GM12878 (cell line): Measurements from ENCODE around the gene RASA1. TPM values are rescaled to one million over a fixed set of nuclear protein-coding genes. Genes with fewer than 3 reads are reported as not detected.

Experiments used
- ATAC-seq: fragments of 200-7000 bp; cut with Tn5 transposase; 3 replicates; pipeline ENCODE4 v1.9.1; 2020; ENCODE audit warnings: mild to moderate bottlenecking, moderate library complexity
- BruUV-seq: library from RNA; stranded (reverse); fragments of 400-500 nt; replicated peaks from 2 replicates; lab custom pipeline; 2021; lab: Mats Ljungman, UMichigan
- CTCF ChIA-PET: fragments of 300-600 bp; sonication (Branson Sonifier 250); formaldehyde crosslinking; extraction: SDS; loops from one replicate; lab custom pipeline; 2021; ENCODE audit warnings: inconsistent platforms; lab: Yijun Ruan, JAX
- POLR2A ChIA-PET: fragments of 350-600 bp; formaldehyde crosslinking; extraction: SDS; loops from one replicate; lab custom pipeline; 2021; ENCODE audit warnings: inconsistent platforms; lab: Charles Lee
- RAD21 ChIA-PET: fragments of 300-600 bp; sonication (Branson Sonifier 250); formaldehyde crosslinking; loops from one replicate; lab custom pipeline; 2023; ENCODE audit warnings: antibody characterized with exemption; ENCODE audit not compliant: unreplicated experiment; lab: Charles Lee
- SMC1A ChIA-PET: fragments of 300-600 bp; sonication (Branson Sonifier 250); formaldehyde crosslinking; loops from one replicate; lab custom pipeline; 2023; ENCODE audit not compliant: unreplicated experiment, uncharacterized antibody; lab: Charles Lee
- DNase-seq: peaks from one replicate; pipeline ENCODE4 v3.0.0-alpha.2; 2011; ENCODE audit warnings: low read depth, low spot score
- FAIRE-seq: peaks from 3 replicates; lab custom pipeline; 2011; peaks lifted over from hg19 to GRCh38; lab: Jason Lieb, UNC
- H2AFZ ChIP-seq: 2 replicates; pipeline ENCODE4 v1.6.0; 2011; ENCODE audit warnings: low read depth, low read length, control low read depth; ENCODE audit not compliant: control insufficient read depth
- H3K27ac ChIP-seq: 2 replicates; pipeline ENCODE4 v1.5.1; 2011; ENCODE audit warnings: control low read depth; ENCODE audit not compliant: control insufficient read depth, insufficient read depth
- H3K27me3 ChIP-seq, 2 experiments: replicated peaks in 1 of 2; 2 replicates each; pipeline versions ENCODE4 v1.6.0 to v1.6.1; 2011; ENCODE audit warnings: low read length in 1 of 2; ENCODE audit not compliant: control insufficient read depth in 2 of 2, insufficient read depth in 2 of 2
- H3K36me3 ChIP-seq, 2 experiments: 2 replicates each; pipeline ENCODE4 v1.5.1; 2011; ENCODE audit warnings: low read length in 1 of 2; ENCODE audit not compliant: control insufficient read depth in 2 of 2, insufficient read depth in 2 of 2
- H3K4me1 ChIP-seq: 2 replicates; pipeline ENCODE4 v1.6.1; 2011; ENCODE audit warnings: mild to moderate bottlenecking, low read length, moderate library complexity, mixed read lengths; ENCODE audit not compliant: control insufficient read depth, insufficient read depth
- H3K4me2 ChIP-seq: 2 replicates; pipeline ENCODE4 v1.6.0; 2011; ENCODE audit warnings: control low read depth; ENCODE audit not compliant: control insufficient read depth, insufficient read depth
- H3K4me3 ChIP-seq: fragments of 200-600 bp; sonication (generic); 2 replicates; pipeline ENCODE4 v1.5.1; 2016
- H3K79me2 ChIP-seq: 2 replicates; pipeline ENCODE4 v1.6.0; 2011; ENCODE audit warnings: low read length; ENCODE audit not compliant: control insufficient read depth, insufficient read depth
- H3K9ac ChIP-seq: 2 replicates; pipeline ENCODE4 v1.8.0; 2011; ENCODE audit warnings: low read length, control low read depth, mixed read lengths; ENCODE audit not compliant: control insufficient read depth, insufficient read depth
- H3K9me3 ChIP-seq: replicated peaks from 3 replicates; pipeline ENCODE4 v1.5.1; 2011; ENCODE audit warnings: mild to moderate bottlenecking, low read length; ENCODE audit not compliant: control insufficient read depth, insufficient read depth
- H4K20me1 ChIP-seq: 2 replicates; pipeline ENCODE4 v1.6.0; 2011; ENCODE audit not compliant: control insufficient read depth, insufficient read depth
- HCFC1 ChIP-seq: fragments of 150-350 bp; IDR thresholded peaks from 2 replicates; pipeline ENCODE4 v1.6.1; 2014; ENCODE audit warnings: low read length
- NFIC ChIP-seq: IDR thresholded peaks from 2 replicates; pipeline ENCODE4 v1.6.1; 2012; ENCODE audit warnings: low read depth, mild to moderate bottlenecking, inconsistent platforms, low read length, moderate library complexity
- NKRF ChIP-seq: fragments of 450-650 bp; conservative IDR thresholded peaks from 2 replicates; pipeline ENCODE4 v1.6.1; 2017; ENCODE audit warnings: mild to moderate bottlenecking, moderate library complexity
- USF2 ChIP-seq: IDR thresholded peaks from 2 replicates; pipeline ENCODE4 v1.6.1; 2011; ENCODE audit warnings: low read depth, low read length, improper control_type of control experiment, borderline replicate concordance
- ZBTB40 ChIP-seq: fragments of 450-650 bp; IDR thresholded peaks from 2 replicates; pipeline ENCODE4 v1.6.1; 2016; ENCODE audit warnings: mild to moderate bottlenecking, moderate library complexity, borderline replicate concordance
- WGBS: methylation state at CpG from one replicate; pipeline ENCODE4 v1.1.6; 2016; ENCODE audit warnings: low lambda C conversion rate; ENCODE audit not compliant: insufficient replicate concordance, insufficient coverage; ENCODE audit errors: missing lambda C conversion rate; 5-methylcytosine and 5-hydroxymethylcytosine counted together
- in situ Hi-C: fragments of 300-500 bp; cut with MboI; formaldehyde crosslinking; loops from 9 replicates; pipeline ENCODE4 v1.14.3; 2018; ENCODE audit warnings: mixed read lengths
- intact Hi-C: fragments of 100-400 bp; cut with micrococcal nuclease; formaldehyde crosslinking; loops from one replicate; pipeline ENCODE4 v1.14.2; 2022; ENCODE audit not compliant: unreplicated experiment
- polyA plus RNA-seq, 11 experiments: library from polyadenylated mRNA; depleted of rRNA in 4 of 11; unstranded in 6 of 11; stranded (reverse) in 5 of 11; fragments of >200 nt; fragmentation: Nextera tagmentation in 4 of 11; fragmentation: Illumina TruSeq in 1 of 11; extraction: Ambion mirVana in 4 of 11; extraction: Trizol in 1 of 11; gene quantifications; 1 replicate in 1 of 11; 2 replicates in 10 of 11; pipeline versions ENCODE4 v1.2.1 to v1.2.3, GENCODE V29; 2011 to 2016; ENCODE audit warnings: inconsistent platforms in 2 of 11, missing spikeins in 2 of 11, low read depth in 1 of 11
- total RNA-seq, 4 experiments: library from RNA; depleted of rRNA in 3 of 4; stranded (reverse); fragments of >200 nt in 3 of 4; fragmentation: Illumina TruSeq in 1 of 4; extraction: Trizol in 1 of 4; gene quantifications; 2 replicates each; pipeline versions ENCODE4 v1.2.1 to v1.2.3, GENCODE V29; 2013 to 2021

RASA1 gene
- total and polyA plus RNA-seq, 10 of the 15 experiments (the other 5 are each of a cell fraction or from before 2014, with no cell fraction given), result 7.8 to 72.3 (median 21.8) TPM

GRCh38 chr5:87401626-87402025 lies 133.9 kb downstream of the RASA1 start:
- ATAC-seq, result no peak
- RAD21 ChIA-PET, result interaction anchor here (1.1 to 4.3 kb wide), 3 partner anchors 278 to 331 kb away, joined by 3 to 70 read pairs (median 6); no protein-coding TSS in a partner anchor
- H4K20me1 ChIP-seq, result no peaks in the 10 kb centered on the region
- H2AFZ ChIP-seq, result no peak overlapping the region
- no peak for FAIRE-seq
- CTCF ChIA-PET, result interaction anchor here (0.6 to 5.9 kb wide), 10 partner anchors 10 to 427 kb away, joined by 3 to 121 read pairs (median 15); partner anchors contain the start of gene CCNH
- peaks cover 2% of the 10 kb centered on the region; the same call in 1 of the 2 replicates for H3K79me2 ChIP-seq
- H3K36me3 ChIP-seq, result peaks cover 3 to 28% of the 10 kb centered on the region in 2 experiments
- BruUV-seq, result no TSS peak
- no peaks in the 10 kb centered on the region; the same call in 2 of the 3 replicates for H3K9me3 ChIP-seq
- no peak overlapping the region for H3K4me3 ChIP-seq
- no peak overlapping the region for H3K4me2 ChIP-seq
- SMC1A ChIA-PET, result interaction anchor here (1.0 to 5.1 kb wide), 6 partner anchors 9 to 415 kb away, joined by 3 to 94 read pairs (median 10); partner anchors contain the start of gene CCNH
- POLR2A ChIA-PET, result interaction anchor here (1.0 kb wide), 1 partner anchor 11 kb away, joined by 3 read pairs; the partner anchor contains the start of gene CCNH
- DNase-seq, result no peak
- H3K9ac ChIP-seq, result no peak overlapping the region
- no peak for TF ChIP-seq NKRF
- TF ChIP-seq NFIC, result no peak
- in situ Hi-C loops, result loop anchor here (25.0 kb wide), 1 partner anchor 789 kb away; the partner anchor contains the start of gene COX7C
- no peaks in the 10 kb centered on the region for H3K27me3 ChIP-seq
- intact Hi-C loops, result loop anchor here (2.0 to 10.0 kb wide), 4 partner anchors 134 to 517 kb away; partner anchors contain the start of gene RASA1
- H3K4me1 ChIP-seq, result no peaks in the 10 kb centered on the region
- no peak overlapping the region for H3K27ac ChIP-seq

- intact Hi-C loops (loop anchor here (5.0 to 10.0 kb wide), 3 partner anchors 136 to 519 kb away; partner anchors contain the start of gene RASA1), in situ Hi-C loops (loop anchor here (25.0 kb wide), 1 partner anchor 791 kb away; the partner anchor contains the start of gene COX7C)
- Histone ChIP-seq H4K20me1 (no peaks in the 10 kb centered on the region), H3K4me2 (no peak overlapping the region), H3K4me1 (no peaks in the 10 kb centered on the region), H2AFZ (no peak overlapping the region), H3K9ac (no peak overlapping the region), H3K27ac (no peak overlapping the region), H3K4me3 (no peak overlapping the region), H3K9me3 (no peaks in the 10 kb centered on the region; the same call in 2 of the 3 replicates), H3K79me2 (peaks cover 2% of the 10 kb centered on the region; the same call in 1 of the 2 replicates), H3K36me3 (peaks cover 3 to 20% of the 10 kb centered on the region in 2 experiments), H3K27me3 (no peaks in the 10 kb centered on the region)
- CTCF ChIA-PET, result interaction anchor here (1.0 to 1.5 kb wide), 5 partner anchors 8 to 417 kb away, joined by 3 to 5 read pairs (median 5); no protein-coding TSS in a partner anchor
- DNase-seq (no peak), ATAC-seq (peak; percentile 14), FAIRE-seq (no peak)
- no TSS peak for BruUV-seq
- WGBS, result 78% methylated on average over 3 of the region's 3 CpGs
- SMC1A ChIA-PET, result interaction anchor here (1.3 to 5.1 kb wide), 8 partner anchors 8 to 417 kb away, joined by 3 to 94 read pairs (median 4); no protein-coding TSS in a partner anchor
- RAD21 ChIA-PET, result interaction anchor here (3.2 kb wide), 1 partner anchor 333 kb away, joined by 12 read pairs; no protein-coding TSS in a partner anchor
- POLR2A ChIA-PET, result interaction anchor here (1.3 kb wide), 1 partner anchor 10 kb away, joined by 3 read pairs; the partner anchor contains the start of gene CCNH
- no peak for TF ChIP-seq ZBTB40
- no peak for TF ChIP-seq HCFC1
- TF ChIP-seq USF2, result no peak
Measured at GRCh38 chr5:87403409-87403808, 135.7 kb downstream of the RASA1 start.
